ENCODE results near the gene KIF16B. TPM values are rescaled to one million over a fixed set of nuclear protein-coding genes. Genes with fewer than 3 reads are reported as not detected.

The KIF16B gene
- total and polyA plus RNA-seq, 8 donors: 5.0 to 59.8 (median 24.2) TPM

GRCh38 chr20:16321291-16321690 is 252.0 kb downstream of the KIF16B start:
- intact Hi-C loops (cut with DNase I; ENCODE audit: low total_unique reads): no loop called here
- H3K4me1 ChIP-seq: no peaks in the 10 kb centered on the region
- H3K27ac ChIP-seq: no peak overlapping the region
- TF ChIP-seq POLR2AphosphoS5 (IDR thresholded peaks at IDR 0.05) (no peak), EP300 (IDR thresholded peaks at IDR 0.05) (no peak), POLR2A (IDR thresholded peaks at IDR 0.05) (no peak), CTCF (IDR thresholded peaks at IDR 0.05) (no peak)
- 89 to 92% (median 90%) methylated on average over 2 of the region's 2 CpGs for WGBS, 5 donors
- H3K27me3 ChIP-seq: no peaks in the 10 kb centered on the region
- DNase-seq: no peak
- H3K36me3 ChIP-seq: no peaks in the 10 kb centered on the region
- H3K9me3 ChIP-seq: no peaks in the 10 kb centered on the region
- no peak overlapping the region for H3K4me3 ChIP-seq

GRCh38 chr20:16317445-16318362 is 255.5 kb downstream of the KIF16B start:
- no peak overlapping the region for H3K4me3 ChIP-seq
- no peaks in the 10 kb centered on the region for H3K27me3 ChIP-seq
- no peaks in the 10 kb centered on the region for H3K4me1 ChIP-seq
- TF ChIP-seq EP300 (IDR thresholded peaks at IDR 0.05) (no peak), POLR2A (IDR thresholded peaks at IDR 0.05) (no peak), CTCF (IDR thresholded peaks at IDR 0.05) (no peak), POLR2AphosphoS5 (IDR thresholded peaks at IDR 0.05) (no peak)
- H3K9me3 ChIP-seq: no peaks in the 10 kb centered on the region
- WGBS, 5 donors: 90 to 93% (median 92%) methylated on average over 14 of the region's 14 CpGs
- no peak overlapping the region for H3K27ac ChIP-seq
- peaks cover 0 to 21% (median 16%) of the 10 kb centered on the region in 4 donors for H3K36me3 ChIP-seq
- no peak for DNase-seq
- intact Hi-C loops (cut with DNase I; ENCODE audit: low total_unique reads): no loop called here

GRCh38 chr20:16316513-16316912 is 256.7 kb downstream of the KIF16B start:
- intact Hi-C loops (cut with DNase I; ENCODE audit: low total_unique reads): no loop called here
- H3K27ac ChIP-seq: no peak overlapping the region
- H3K27me3 ChIP-seq: no peaks in the 10 kb centered on the region
- DNase-seq: no peak
- 90 to 93% (median 93%) methylated on average over 3 of the region's 3 CpGs for WGBS, 5 donors
- no peaks in the 10 kb centered on the region for H3K4me1 ChIP-seq
- H3K4me3 ChIP-seq: no peak overlapping the region
- H3K9me3 ChIP-seq: no peaks in the 10 kb centered on the region
- peaks cover 0 to 25% (median 19%) of the 10 kb centered on the region in 4 donors for H3K36me3 ChIP-seq
- no peak for TF ChIP-seq EP300 (IDR thresholded peaks at IDR 0.05)
- TF ChIP-seq POLR2A (IDR thresholded peaks at IDR 0.05): no peak
- no peak for TF ChIP-seq POLR2AphosphoS5 (IDR thresholded peaks at IDR 0.05)
- TF ChIP-seq CTCF (IDR thresholded peaks at IDR 0.05): no peak

- no peak for DNase-seq
- intact Hi-C loops (cut with DNase I; ENCODE audit: low total_unique reads): no loop called here
- Histone ChIP-seq H3K9me3 (no peaks in the 10 kb centered on the region), H3K27ac (no peak overlapping the region), H3K27me3 (no peaks in the 10 kb centered on the region), H3K36me3 (peaks cover 0 to 41% (median 32%) of the 10 kb centered on the region in 4 donors), H3K4me3 (no peak overlapping the region), H3K4me1 (no peaks in the 10 kb centered on the region)
- no peak for TF ChIP-seq EP300 (IDR thresholded peaks at IDR 0.05)
- TF ChIP-seq CTCF (IDR thresholded peaks at IDR 0.05): no peak
- TF ChIP-seq POLR2AphosphoS5 (IDR thresholded peaks at IDR 0.05): no peak
- TF ChIP-seq POLR2A (IDR thresholded peaks at IDR 0.05): no peak
- 87 to 95% (median 94%) methylated on average over 8 of the region's 8 CpGs for WGBS, 5 donors
These were observed 258.5 kb downstream of the KIF16B start for GRCh38 chr20:16314748-16315159.

Measured in stomach (tissue), 9 donors.